PC-9 (cell line): Measurements from ENCODE around the gene GH1.

Source experiments
- EZH2 ChIP-seq: fragments of 200-600 bp; sonication (generic); IDR thresholded peaks from 2 replicates; pipeline ENCODE4 v1.8.0; 2017; ENCODE audit warnings: antibody characterized with exemption, low read depth
- TF ChIP-seq, protein P1 (sequence below): fragments of 200-600 bp; sonication (generic); conservative IDR thresholded peaks from 2 replicates; pipeline ENCODE4 v1.6.1; 2017; ENCODE audit warnings: mixed run types, antibody characterized with exemption, mild to moderate bottlenecking, moderate library complexity

DNA sequence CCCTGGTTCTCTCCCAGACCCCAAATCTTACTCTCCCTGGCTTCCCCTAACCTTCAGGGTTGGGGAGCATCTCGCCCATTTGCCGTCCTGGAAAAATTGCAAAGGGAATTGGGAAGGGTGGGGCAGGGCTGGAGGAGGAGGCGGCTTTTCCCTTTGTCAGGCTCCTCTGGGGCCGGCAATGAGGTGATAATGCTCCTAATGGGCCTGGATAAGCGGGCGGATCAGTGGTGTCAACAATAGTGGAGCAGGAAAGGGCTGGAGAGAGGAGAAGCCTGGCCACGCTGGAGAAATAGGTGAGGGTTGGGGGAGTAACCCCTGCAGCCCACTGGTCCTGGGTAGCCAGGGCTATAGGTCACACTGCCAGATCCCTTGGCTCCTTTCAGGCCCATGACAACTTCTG lies 41.8 kb upstream of the GH1 start:
- TF ChIP-seq, protein P1, sequence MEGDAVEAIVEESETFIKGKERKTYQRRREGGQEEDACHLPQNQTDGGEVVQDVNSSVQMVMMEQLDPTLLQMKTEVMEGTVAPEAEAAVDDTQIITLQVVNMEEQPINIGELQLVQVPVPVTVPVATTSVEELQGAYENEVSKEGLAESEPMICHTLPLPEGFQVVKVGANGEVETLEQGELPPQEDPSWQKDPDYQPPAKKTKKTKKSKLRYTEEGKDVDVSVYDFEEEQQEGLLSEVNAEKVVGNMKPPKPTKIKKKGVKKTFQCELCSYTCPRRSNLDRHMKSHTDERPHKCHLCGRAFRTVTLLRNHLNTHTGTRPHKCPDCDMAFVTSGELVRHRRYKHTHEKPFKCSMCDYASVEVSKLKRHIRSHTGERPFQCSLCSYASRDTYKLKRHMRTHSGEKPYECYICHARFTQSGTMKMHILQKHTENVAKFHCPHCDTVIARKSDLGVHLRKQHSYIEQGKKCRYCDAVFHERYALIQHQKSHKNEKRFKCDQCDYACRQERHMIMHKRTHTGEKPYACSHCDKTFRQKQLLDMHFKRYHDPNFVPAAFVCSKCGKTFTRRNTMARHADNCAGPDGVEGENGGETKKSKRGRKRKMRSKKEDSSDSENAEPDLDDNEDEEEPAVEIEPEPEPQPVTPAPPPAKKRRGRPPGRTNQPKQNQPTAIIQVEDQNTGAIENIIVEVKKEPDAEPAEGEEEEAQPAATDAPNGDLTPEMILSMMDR = no peak
- no peak for TF ChIP-seq EZH2
